ENCODE results near the gene CNTNAP2. TPM values are rescaled to one million over a fixed set of nuclear protein-coding genes. Genes with fewer than 3 reads are reported as not detected.

CNTNAP2 gene
- total RNA-seq, 1 experiment from 2014 or later: 0.03 TPM

- Histone ChIP-seq H3K9me3 (ENCODE audit: control insufficient read depth, insufficient read depth, low read depth, low read length) (no peaks in the 10 kb centered on the region), H3K36me3 (ENCODE audit: control insufficient read depth, insufficient read depth, low read length) (no peaks in the 10 kb centered on the region; the same call in 1 of the 2 replicates), H3K27ac (ENCODE audit: low read length) (no peak overlapping the region), H3K27me3 (ENCODE audit: control insufficient read depth, insufficient read depth, low read length) (no peaks in the 10 kb centered on the region), H3K4me1 (ENCODE audit: control insufficient read depth, insufficient read depth, low read length) (no peaks in the 10 kb centered on the region), H3K4me3 (ENCODE audit: low read depth in 2 of 2, low read length in 2 of 2) (no peak overlapping the region)
- in situ Hi-C loops (cut with HindIII; ENCODE audit: low pct_unique_long_range_greater_than_20kb, low sequenced_read_pairs) (no loop called here), intact Hi-C loops (cut with micrococcal nuclease; ENCODE audit: unreplicated experiment) (no loop called here)
- no TSS peak for BruUV-seq (replicated peaks)
- ChIA-PET CTCF (no interaction called here), POLR2A (no interaction called here)
- ATAC-seq (no peak), DNase-seq (ENCODE audit: low read depth, low spot score) (no peak)
- TF ChIP-seq SIN3A (IDR thresholded peaks at IDR 0.05; ENCODE audit: borderline replicate concordance, insufficient read depth, low read depth, low read length): no peak
- TF ChIP-seq TCF7L2 (IDR thresholded peaks at IDR 0.05; ENCODE audit: low read depth, low read length): no peak
- TF ChIP-seq POLR2AphosphoS5 (IDR thresholded peaks at IDR 0.05; ENCODE audit: low read depth, low read length): no peak
- no peak for TF ChIP-seq REST (IDR thresholded peaks at IDR 0.05; ENCODE audit: insufficient read depth in 1 of 2, low read depth in 2 of 2, low read length in 1 of 2)
- no peak for TF ChIP-seq CTCF (IDR thresholded peaks at IDR 0.05)
These were observed 449.3 kb downstream of the CNTNAP2 start for GRCh38 chr7:146565872-146566271.

GRCh38 chr7:146575903-146576302 lies 459.3 kb downstream of the CNTNAP2 start:
- Histone ChIP-seq H3K4me3 (ENCODE audit: low read depth in 2 of 2, low read length in 2 of 2) (no peak overlapping the region), H3K9me3 (ENCODE audit: control insufficient read depth, insufficient read depth, low read depth, low read length) (no peaks in the 10 kb centered on the region), H3K27me3 (ENCODE audit: control insufficient read depth, insufficient read depth, low read length) (no peaks in the 10 kb centered on the region), H3K27ac (ENCODE audit: low read length) (no peak overlapping the region), H3K36me3 (ENCODE audit: control insufficient read depth, insufficient read depth, low read length) (no peaks in the 10 kb centered on the region), H3K4me1 (ENCODE audit: control insufficient read depth, insufficient read depth, low read length) (no peaks in the 10 kb centered on the region)
- ATAC-seq (no peak), DNase-seq (ENCODE audit: low read depth, low spot score) (no peak)
- ChIA-PET CTCF (no interaction called here), POLR2A (no interaction called here)
- BruUV-seq (replicated peaks): no TSS peak
- in situ Hi-C loops (cut with HindIII; ENCODE audit: low pct_unique_long_range_greater_than_20kb, low sequenced_read_pairs) (no loop called here), intact Hi-C loops (cut with micrococcal nuclease; ENCODE audit: unreplicated experiment) (no loop called here)
- TF ChIP-seq CTCF (IDR thresholded peaks at IDR 0.05) (no peak), SIN3A (IDR thresholded peaks at IDR 0.05; ENCODE audit: borderline replicate concordance, insufficient read depth, low read depth, low read length) (no peak), REST (IDR thresholded peaks at IDR 0.05; ENCODE audit: insufficient read depth in 1 of 2, low read depth in 2 of 2, low read length in 1 of 2) (no peak), TCF7L2 (IDR thresholded peaks at IDR 0.05; ENCODE audit: low read depth, low read length) (no peak), POLR2AphosphoS5 (IDR thresholded peaks at IDR 0.05; ENCODE audit: low read depth, low read length) (no peak)
